NCI-H2107 (cell line): Measurements from ENCODE around the gene ANO8.
"Not testable (repeated sequence)": the region's sequence is repeated elsewhere in the genome, so short reads cannot be mapped to it uniquely, and the experiment has no call there.

ENCODE experiments used
- DNase-seq: peaks from one replicate; lab custom pipeline; 2025; lab: John Stamatoyannopoulos, UW

ANO8 gene, protein sequence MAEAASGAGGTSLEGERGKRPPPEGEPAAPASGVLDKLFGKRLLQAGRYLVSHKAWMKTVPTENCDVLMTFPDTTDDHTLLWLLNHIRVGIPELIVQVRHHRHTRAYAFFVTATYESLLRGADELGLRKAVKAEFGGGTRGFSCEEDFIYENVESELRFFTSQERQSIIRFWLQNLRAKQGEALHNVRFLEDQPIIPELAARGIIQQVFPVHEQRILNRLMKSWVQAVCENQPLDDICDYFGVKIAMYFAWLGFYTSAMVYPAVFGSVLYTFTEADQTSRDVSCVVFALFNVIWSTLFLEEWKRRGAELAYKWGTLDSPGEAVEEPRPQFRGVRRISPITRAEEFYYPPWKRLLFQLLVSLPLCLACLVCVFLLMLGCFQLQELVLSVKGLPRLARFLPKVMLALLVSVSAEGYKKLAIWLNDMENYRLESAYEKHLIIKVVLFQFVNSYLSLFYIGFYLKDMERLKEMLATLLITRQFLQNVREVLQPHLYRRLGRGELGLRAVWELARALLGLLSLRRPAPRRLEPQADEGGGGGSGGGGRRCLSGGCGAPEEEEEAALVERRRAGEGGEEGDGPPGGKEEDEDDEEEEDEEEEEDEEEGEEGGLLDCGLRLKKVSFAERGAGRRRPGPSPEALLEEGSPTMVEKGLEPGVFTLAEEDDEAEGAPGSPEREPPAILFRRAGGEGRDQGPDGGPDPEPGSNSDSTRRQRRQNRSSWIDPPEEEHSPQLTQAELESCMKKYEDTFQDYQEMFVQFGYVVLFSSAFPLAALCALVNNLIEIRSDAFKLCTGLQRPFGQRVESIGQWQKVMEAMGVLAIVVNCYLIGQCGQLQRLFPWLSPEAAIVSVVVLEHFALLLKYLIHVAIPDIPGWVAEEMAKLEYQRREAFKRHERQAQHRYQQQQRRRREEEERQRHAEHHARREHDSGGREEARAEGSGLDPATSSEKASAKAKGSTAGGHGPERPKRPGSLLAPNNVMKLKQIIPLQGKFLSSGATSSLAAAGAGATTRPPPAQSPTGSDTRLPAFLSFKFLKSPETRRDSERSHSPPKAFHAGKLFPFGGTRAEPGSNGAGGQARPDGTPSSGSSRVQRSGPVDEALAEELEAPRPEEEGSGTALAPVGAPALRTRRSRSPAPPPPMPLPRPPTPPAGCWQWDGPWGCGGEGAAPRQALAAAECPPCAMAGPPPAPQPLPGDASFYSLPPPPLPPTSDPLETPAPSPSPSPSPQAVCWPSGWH

DNA sequence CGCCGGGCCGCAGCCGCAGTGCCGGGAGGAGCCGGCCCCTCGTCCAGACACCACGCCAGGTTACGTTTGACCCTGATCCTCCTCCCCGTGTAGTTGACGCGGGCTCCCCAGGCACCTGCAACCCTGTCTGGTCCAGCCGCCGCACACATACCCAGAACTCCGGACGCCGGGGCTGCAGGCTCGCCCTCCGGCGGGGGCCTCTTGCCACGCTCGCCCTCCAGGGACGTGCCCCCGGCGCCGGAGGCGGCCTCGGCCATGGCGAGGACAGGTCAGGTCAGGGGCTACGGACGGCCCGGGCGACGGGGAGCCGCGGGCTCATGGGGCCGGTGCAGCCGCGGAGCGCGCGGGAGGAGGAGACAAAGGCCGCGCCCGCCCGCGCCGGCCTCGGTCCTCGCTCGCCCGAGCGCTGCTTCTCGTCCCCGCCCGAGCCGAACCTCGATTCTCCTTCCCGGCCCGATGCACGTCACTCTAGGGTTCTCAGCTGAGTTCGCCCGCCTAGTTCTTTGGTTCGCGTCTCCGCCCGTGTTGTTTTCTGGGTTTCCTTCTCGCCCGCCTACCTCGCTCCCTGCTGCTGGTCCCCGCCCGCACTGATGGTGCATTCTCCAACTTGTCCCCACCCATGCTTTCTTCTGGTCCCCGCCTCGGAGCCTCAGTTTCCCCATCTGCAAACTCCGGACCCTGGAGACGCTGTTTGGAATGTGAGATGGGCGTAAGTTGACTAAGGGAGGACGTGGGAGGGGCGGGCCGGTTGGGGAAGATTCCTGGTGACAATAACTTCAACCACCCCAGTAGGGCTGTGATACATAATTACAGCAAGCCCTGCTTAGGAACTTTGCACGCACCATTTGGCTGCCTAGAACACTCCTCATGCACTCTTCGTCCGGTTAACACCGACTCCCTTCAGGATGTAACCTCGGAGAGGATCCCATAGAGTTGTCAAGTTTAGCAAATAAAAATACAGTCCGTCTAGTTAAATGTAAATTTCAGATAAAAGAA is at the start of gene ANO8:
Gene ANO8, minus strand, starts transcription at position 442 of the 996 bp plus-strand sequence. Its CDS starts 185 bp downstream, at position 257.
- peak; percentile 90 for DNase-seq

DNA sequence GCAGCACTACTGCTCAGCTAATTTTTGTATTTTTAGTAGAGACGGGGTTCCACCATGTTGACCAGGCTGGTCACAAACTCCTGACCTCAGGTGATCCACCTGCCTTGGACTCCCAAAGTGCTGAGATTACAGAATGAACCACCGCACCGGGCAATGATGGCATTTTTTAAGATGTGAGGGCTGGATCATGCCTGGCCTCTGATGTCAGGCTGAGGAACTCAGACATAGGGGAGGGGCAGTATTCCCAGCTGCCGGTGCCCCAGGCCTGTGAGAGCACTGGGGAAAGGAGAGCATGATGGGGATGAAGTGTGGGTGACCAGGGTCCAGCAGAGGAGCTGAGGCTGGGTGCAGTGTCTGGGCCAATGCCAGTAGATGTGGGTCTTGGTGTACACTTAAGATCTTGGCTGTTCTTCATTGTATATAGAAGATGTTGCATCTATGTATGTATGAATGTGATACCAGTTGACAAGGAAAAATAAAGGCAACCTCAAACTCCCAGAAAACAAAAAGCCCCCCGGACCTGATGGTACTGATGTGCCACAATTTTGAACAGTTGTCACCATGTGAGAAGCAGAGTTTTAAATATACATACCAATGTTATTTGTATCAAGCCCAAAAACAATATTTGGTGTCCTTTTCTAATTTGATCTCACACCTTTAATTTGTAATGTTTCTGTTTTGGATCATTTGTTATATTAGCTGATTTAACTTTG is 45.9 kb upstream of the ANO8 start:
- no peak for DNase-seq

DNA sequence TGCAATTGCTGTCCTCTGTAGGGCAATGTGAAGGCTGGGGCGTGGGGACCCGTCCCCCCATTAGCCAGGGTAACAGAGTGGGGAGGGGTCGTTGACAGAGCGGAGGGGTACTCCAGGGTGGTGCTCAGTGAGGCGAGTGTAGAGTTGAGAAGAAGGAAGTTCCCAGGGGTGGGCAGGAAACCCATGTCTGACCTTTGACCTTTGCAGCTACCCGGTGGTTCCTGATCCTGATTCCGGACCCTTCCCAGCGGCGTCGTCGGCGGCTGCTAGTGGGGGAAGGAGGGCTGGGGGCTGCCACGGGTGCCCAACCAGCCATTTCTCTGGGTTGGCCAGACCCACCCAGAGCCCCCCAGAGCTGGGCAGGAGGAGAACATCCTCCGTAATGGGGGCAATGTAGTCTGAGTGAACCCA is 44.6 kb upstream of the ANO8 start:
- DNase-seq: no peak

DNA sequence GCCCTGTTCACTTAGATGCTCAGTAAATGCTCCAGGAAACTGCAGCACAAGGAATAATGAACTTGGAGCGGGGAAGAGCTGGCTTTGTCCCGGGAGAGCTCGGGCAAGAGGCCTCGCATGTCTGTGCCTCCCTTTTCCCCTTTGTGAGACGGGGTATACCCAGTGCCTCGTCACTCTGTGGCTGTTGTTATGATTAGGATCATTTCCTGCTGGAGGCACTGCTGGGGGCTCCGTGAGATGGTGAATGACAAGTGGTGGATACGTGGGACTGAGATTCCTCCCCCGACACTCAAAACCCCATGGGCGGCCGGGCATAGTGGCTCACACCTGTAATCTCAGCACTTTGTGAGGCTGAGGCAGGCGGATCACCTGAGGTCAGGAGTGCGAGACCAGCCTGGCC is 43.6 kb upstream of the ANO8 start:
- no peak for DNase-seq

DNA sequence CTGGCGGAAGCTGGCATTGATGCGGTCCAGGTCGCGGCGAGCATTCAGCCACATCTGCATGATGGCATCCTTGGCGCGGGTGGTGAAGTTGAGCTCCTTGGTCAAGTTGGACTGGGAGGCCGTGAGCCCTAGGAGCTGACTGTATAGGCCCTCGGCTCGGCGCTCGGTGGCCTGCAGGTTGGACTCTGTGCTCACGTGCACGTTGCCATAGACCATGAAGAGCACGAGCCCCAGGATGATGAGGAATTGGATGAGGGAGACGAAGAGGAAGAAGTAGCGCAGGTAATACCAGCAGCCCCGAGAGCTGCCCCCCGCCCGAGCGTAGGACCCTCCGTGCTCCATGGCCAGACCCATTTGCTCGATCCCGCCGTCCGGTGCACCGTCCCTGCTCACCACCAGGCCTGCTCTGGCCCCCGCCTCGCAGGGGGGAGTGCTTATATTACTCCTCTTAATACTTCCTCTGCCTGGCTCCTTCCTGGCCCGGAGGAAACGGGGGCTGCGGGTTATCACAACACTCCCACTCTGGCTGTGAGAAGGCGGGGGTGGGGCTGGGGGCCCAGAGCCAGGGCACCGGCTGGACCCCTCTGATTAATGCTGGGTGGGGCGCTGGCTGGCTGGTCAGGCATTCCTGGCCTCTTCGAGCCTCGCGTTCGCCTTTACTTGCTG is 42.4 kb upstream of the ANO8 start, which contains the start of gene PLVAP:
Gene PLVAP, minus strand, starts transcription at position 408 of the 666 bp plus-strand sequence. Its CDS starts 54 bp downstream, at position 354.
- DNase-seq: no peak

DNA sequence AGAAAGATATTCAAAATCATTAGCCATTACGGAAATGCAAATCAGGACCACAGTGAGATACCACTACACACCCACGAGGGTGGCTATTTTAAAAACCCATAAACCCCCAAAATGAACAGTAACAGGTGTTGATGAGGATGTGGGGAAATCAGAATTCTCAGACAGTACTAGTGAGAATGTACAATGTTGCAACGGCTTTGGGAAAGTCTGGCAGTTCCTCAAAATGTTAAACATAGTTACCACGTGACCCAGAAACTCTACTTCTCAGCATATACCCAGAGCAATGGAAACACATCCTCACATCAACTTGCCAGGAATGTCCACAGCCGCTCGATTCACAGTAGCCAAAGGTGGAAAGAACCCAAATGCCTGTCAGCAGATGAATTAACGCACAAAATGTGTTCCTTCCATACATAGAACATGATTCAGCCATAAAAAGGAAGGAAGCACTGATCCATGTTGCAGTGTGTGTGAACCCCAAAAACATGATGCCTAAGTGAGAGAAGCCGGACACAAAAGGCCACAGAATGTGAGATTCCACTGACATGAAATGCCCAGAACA is 35.5 kb upstream of the ANO8 start:
- no peak for DNase-seq

DNA sequence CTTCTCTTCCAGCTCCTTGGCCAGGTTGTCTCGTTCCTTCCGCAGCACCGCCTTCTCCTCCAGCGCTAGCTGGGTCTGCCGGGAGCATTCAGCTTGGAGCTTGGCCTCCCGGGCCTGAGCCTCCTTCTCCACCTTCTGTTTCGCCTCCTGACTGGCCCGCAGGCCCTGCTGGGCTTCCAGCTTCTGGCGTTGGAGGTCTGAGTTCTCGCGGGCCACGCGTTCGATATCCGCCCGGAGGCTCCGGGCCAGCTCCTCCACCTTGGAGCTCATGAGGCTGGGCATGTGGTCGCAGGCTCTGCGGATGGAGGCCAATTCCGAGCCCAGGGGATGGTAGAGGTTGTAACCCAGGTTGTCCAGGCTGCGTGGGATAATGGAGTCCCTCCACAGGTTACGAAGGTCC is 30.7 kb upstream of the ANO8 start:
- DNase-seq: no peak

DNA sequence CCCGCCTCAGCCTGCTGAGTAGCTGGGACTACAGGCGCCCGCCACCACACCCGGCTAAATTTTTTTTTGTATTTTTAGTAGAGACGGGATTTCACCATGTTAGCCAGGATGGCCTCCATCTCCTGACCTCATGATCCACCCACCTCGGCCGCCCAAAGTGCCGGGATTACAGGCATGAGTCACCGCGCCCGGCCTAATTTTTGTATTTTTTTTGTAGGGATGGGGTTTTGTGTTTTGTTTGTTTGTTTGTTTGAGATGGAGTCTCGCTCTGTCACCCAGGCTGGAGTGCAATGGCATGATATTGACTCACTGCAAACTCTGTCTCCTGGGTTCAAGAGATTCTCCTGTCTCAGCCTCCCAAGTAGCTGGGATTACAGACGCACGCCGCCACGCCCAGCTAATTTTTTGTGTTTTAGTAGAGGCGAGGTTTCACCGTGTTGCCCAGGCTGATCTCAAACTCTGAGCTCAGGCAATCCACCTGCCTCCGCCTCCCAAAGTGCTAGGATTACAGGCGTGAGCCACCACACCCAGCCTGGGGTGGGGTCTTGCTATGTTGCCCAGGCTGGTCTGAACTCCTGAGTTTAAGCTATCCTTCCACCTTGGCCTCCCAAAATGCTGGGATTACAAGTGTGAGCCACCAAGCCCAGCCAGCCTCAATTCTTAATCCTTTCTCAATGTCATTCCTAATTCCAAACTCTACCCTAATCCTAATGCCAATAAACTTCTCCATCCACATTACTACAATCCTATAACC is 29.4 kb upstream of the ANO8 start:
- DNase-seq: not testable (repeated sequence)

DNA sequence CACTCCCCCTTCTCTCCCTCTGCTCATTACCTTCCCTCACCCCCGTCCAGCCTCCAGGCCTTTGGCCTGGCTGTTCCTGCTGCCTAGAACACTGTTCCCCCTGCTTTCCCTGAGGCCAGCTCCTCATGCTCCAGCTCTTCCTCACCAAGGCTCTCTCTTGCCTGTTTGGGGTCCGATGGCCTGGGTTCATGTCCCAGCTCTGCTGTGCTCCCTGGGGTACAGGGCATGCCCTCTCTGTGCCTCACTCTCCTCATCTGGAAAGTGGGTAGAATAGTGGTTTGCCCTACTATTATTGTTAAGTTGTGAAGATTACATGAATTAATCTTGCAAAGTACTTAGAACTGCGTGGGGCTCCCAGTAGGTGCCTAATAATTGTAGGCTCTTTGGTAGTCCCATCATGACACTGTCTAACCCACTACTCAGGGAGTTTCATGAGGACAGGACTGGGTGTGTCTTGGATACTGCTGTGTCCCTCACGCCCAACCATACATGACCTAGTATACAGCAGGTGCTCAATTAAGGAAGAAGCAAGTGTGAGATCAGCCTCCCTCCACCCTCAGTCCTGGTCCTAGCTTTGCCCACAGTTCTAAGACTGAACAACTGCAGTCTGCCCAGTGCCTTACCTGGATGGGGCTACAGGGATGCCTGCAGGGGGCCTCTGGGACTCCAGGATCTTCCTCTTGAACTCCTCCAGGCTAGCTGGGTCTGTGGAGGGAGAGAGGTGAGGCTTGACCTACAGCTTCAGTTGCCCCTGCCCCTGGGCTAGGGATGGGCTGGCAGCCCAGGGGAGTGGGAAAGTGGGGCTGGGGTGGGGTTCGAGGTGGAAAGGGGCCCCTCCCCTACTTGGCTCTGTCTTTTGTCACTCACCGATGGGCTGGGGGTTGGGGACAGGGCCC is 25.5 kb upstream of the ANO8 start:
- no peak for DNase-seq

DNA sequence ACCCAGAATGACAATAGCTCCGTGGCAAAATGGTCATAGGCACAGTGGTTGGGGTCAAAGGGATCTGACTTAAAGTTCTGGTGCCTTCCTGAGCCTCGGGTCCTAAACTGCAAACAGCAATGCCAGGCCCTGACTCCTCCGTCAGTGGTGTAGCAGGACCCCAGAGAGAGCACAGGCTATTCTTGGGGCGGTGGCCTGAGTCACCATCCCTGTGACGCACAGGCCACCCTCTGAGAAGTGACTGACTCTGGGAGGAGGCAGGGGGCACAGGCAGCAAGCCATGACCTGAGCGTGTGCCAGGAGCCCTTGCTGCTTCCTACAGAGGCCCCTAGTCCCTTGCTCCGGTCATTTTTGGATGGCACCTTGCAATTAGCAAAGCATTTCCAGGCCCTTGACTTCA is 23.7 kb upstream of the ANO8 start:
- no peak for DNase-seq

DNA sequence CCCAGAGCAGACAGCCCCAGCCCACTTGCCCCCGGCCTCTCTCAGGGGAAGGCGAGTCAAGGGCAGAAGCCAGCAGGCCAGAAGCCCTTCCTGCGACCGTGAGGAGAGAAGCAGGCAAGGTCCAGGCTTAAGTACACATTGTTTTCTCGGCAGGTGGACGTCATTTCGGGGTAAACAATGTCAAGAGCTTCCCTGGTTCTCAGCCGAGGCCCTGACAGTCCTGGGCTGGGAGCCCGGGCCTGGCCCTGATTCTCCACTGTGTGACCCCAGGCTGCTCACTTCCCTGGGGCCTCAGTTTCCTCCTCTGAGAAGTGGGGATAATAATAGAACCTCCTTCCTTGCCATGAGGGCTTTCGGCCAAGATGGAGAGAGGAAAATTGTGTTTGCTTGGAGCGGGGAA is 23.1 kb upstream of the ANO8 start:
- no peak for DNase-seq

DNA sequence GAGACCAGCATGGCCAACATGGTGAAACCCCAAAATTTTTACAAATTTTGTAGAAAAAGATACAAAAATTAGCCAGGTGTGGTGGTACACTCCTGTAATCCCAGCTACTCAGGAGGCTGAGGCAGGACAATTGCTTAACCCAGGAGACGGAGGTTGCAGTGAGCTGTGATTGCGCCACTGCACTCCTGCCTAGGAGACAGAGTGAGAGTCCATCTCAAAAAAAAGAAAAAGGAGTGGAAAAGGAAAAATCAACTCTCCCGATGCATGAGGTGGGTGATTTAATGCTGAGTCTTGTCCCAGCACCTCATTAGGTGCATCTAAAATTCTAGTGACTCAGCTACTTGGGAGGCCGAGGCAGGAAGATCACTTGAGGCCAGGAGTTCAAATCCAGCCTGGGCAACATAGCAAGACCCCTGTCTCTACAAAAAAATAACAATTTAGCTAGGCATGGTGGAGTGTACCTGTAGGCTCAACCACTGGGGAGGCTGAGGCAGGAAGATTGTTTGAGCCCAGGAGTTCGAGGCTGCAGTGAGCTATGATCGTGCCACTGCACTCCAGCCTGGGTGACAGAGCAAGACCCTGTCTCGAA is 22.5 kb upstream of the ANO8 start:
- no peak for DNase-seq

DNA sequence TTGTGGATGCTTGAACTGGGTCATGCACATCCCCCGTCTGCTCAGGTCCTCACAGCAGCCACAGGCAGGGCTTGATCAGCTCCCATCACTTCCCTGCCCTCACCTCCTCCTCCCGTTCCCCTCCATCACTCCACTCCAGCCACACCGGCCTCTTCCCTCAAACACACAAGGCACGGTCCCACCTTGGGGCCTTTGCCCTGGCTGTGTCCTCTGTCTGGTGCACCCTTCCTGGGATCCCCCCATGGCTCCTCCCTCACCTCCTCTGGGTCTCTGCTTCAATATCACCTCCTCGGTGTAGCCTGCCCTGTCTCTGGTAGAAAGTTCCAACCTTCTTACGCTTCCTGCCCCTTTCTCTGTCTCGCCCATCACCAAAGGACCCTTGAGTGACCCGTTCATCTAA is 18.7 kb upstream of the ANO8 start:
- no peak for DNase-seq

DNA sequence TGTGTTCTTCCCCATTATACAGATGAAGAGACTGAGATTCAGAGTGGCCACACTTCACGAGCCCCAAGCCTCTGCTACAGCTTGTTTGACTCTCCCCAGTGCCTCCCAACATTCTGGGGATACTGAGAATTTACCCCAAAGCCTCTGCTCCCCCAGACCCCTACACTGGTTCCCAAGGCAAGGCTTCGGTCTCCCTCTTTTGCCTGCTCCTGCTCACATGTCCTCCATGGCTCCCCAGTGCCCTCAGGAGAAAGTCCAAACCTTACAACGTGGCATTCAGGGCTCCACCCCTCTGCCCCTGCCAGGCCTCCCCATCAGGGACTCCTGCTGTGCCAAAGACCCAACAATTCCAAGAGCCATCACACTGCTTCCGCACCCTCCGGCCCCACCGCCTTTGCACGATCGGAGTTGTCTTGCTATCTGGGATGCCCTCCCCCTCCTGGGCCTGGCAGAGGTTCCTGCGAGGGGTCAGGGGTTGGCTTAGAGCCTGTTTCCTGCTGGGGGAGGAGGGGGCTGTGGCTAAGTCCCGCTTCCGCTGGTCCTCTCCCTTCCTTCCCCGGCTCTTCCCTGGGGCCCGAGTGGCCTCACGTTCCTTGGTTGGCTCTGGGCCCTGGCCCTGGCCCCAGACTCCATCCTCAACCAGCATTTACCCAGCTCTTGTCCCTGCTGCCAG is 18.1 kb upstream of the ANO8 start:
- DNase-seq: no peak

DNA sequence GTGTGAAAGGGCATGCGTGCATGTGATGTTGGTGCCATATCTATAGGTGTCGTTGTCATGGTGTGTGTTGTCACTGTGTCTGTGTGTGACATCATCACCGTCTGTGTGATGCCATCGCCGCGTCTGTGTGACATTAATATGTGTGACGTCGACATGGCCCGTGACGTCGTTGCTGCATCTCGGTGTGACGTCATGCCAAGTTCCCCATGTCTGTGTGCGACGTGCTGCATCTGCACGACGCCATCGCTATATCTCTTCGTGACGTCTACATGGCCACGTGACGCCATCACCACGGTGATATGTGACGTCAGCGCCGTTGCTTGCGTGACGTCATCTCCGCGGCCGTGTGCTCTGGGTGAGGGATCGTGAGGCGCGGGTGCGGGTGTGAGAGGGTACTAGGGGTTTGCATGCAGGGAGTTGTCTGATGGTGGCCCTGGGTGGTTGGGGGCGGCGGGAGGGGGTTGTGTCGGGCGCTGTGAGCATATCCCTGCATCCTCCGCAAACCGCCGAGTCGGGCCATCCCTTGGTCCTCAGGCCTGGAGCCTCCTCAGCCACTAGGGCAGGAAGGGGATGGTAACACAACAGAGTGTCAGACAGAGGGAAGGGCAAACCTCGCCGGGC is 17.3 kb upstream of the ANO8 start:
- no peak for DNase-seq

DNA sequence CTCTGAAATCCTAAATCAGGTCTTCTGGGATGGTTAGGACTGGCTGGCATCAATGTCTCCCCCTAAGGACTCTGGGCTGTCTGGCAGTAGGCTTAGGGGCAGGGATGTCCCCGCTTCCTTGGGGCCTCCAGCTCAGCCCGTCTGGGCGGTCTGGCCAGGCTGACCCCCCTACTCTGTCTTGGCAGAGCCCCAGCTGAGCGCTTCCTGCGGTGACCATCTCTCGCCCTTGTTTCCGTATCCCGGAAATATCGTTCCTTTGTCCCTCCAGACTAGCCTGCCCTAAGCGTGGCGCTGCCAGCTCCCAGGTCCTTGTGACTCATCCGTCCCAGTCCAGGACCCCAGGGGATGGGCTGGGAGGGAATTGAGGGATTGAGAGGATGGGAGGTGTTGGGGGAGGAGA is 14.0 kb upstream of the ANO8 start:
- DNase-seq: no peak
